GM18502 (cell line): ENCODE data around the gene SEMA4F.

Source experiments
- ATAC-seq: cut with Tn5 transposase; IDR thresholded peaks from one replicate; pipeline ENCODE4 v1.9.1; 2021; ENCODE audit warnings: mild to moderate bottlenecking; ENCODE audit not compliant: unreplicated experiment, poor library complexity

The SEMA4F gene

DNA sequence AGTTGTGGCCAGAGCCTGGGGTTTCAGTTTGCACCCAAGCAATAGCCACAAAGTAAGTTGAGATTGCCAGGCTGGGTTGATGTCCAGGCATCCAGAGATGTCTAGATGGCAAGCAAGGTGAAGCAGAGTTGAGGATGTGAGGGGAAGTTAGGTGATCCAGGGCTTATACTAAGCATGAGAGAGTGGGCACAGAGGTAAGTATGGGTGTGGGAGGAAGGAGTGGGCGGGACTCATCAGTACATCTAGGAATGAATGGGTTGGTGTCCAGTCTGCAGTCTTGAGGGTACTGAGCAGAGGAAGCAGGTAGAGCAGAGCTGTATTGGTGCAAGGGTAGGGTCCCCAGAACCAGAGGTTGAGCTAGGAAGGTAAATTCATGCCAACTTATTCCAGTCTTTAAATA lies 1.5 kb downstream of the SEMA4F start:
- ATAC-seq = no peak

DNA sequence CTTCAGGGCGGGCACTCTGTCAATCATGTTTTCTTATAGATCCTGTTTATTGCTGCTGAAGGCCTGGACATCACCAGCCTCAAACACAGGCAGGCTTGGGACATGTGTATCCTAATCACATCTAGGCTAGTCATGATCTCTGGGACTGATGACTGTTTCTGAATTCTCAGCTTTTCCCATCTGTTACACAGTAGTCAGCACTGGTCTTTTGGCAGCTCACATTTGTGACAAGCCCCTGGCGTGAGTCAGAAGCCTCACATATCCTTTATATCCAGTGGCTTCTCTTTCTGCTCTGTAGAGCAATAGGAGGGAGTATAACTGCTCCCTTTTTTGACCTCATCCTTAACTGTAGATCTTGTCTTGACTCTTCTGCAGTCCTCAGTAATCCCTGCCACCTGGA lies 4.5 kb downstream of the SEMA4F start:
- no peak for ATAC-seq

DNA sequence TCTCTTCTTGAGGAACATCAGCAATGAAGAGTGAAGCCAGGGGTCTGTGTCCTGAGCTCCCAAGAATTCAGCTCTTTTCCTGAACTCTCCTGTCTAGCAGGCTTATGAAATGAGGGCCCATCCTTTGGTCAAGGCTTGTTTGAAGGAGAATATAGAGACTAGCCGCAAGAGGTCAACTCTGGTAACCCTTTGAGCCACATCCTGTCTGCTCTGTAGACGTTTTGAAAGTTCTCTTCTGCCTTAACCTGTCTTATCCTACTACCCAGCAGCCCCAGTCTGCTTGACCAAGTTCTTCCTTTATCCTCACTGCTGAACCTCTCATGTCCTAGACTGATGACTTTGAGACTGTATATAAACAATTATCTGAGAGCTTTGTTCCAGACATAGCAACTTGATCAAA lies 5.4 kb downstream of the SEMA4F start:
- ATAC-seq = no peak

DNA sequence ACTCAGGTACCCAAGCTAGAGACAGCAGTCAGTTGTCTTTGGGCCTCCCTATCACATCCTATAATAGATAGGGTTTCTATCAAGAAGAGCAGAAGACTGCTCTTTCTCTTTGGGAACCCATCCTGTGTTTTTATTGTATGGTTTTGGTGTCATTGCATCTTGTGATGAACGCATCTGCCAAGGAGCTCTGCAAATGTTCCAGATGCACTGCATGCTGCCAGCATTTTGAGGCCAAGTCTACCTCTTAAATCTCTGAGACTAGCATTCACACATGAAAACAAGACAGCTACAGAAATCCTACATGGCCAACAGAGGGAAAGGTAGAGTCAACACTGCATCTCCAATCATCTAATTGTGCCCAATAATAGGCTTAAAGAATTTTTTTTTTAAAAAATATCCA lies 14.0 kb downstream of the SEMA4F start:
- no peak for ATAC-seq

DNA sequence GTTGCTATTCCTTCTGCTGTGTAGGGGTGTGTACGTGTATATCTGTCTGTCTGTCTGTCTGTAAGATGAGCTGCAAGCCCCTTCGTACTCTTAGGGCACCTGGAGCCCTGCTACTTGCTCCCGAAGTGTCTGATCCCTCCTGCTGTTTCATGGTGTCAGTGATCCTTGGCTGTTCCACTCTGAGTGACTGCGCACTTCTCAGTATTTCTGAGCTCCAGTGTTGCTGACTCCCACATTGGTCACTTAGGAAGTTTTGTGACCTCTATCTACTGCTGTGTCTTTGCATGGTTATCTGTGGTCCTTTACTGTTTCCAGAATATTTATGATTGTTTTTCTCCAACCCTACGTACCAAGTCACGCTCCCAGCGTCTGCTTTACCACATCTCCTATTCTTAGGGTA lies 16.2 kb downstream of the SEMA4F start:
- ATAC-seq = no peak

DNA sequence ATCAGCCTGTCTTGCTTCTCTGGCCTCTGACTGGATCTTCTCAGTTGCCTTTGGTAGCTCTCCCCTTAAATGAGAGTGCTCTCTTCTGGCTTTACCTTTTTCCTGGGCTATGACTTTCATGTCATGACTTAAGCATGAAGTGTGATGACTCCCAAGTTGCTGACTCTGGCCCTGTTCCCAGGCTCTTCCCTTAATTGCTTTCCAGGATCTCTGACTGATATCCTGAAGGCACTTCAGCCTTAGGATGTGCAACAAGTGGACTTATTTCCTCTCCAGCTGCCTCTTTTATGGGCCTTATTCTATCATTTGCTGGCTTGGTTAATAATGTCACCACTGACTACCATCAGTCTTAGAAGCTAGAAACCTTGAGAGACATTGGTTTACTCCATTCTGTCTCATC lies 17.4 kb downstream of the SEMA4F start:
- no peak for ATAC-seq

DNA sequence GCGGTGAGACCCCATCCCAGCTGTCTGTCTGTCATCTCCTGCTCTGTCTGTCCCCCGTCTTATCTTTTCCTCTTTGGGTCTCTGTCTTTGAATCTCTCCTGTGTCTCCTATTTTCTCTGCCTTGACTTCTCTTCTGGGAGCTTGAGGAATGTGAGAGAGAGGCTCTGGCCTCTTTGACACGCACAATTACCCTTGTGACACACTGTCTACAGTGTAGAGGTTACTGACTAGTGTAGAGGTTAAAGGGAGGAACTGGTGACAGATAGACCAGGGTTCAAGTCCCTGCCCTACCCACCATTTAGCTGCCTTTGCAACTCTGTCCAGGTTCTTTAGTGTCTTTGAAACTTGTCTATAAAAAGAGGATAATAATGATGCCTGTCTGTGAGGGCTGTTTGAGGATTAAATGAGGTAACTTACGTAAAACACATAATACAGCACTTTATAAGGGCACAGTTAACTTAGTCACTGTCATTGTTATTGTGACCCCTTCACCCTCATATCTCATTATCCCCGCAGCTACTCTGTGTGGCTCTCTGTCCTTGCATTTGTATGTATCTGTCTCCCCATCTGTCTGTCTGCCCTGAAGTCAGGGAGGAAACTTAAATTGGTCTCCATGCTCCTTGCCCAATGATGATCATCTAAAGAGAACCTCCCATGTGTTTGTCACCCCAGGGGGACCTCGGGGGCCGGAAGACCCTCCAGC lies 19.9 kb downstream of the SEMA4F start:
- no peak for ATAC-seq

DNA sequence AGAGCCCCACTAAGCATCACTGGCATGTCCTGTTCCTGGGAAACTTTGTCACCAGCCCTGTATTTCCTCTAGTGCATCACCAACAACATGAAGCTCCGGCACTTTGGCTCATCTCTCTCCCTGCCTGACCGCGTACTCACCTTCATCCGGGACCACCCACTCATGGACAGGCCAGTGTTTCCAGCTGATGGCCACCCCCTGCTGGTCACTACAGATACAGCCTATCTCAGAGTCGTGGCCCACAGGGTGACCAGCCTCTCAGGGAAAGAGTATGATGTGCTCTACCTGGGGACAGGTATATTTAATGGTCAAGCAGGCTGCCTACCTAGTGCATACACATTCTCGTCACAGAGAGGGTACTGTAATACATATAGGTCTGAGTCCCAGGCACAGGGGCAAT lies 21.0 kb downstream of the SEMA4F start:
- ATAC-seq = no peak

DNA sequence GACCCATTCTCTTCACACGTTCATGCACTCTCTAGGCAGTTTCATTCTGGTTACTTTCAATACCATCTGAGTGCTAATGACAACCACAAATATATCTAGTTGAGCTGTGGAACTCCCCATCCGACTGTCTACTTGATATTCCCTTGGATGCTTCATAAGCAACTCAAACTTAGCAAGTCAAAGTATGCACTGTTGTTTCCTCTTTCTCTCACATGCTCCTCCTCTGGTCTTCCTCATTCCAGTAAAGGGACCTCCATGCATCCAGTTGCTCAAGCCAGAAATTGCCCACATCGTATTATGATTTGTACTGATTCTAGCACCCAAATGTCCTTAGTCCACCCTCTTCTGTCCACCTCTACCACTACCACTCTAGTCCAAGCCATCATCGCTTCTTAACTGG lies 22.3 kb downstream of the SEMA4F start:
- ATAC-seq = no peak

DNA sequence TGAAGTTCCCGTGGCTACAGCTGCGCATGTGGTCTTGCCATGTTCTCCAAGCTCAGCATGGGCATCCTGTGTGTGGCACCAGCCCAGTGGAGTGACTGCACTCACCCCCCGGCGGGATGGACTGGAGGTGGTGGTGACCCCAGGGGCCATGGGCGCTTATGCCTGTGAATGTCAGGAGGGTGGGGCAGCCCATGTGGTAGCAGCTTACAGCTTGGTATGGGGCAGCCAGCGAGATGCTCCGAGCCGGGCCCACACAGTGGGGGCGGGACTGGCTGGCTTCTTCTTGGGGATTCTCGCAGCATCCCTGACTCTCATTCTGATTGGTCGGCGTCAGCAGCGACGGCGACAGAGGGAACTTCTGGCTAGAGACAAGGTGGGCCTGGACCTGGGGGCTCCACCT lies 25.6 kb downstream of the SEMA4F start:
- ATAC-seq = no peak

DNA sequence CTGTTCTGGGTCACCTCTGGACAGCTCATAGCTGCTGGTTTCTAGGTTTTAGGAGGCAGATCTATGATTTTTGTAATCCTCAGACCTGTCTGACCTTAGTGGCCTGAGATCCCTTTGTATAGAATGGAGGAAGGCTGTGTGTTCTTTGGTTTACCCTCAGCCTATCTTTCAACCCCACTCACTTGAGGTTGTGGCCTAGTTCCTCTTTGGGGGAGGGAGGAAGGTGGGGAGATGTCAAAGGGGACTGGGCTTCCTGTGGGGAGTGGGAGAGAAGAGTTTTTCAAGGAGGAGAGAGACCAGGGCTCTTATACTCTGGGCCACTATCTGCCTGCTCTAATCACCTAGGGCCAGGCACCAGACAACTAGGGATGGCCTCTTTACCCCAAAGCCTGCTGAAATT lies 28.5 kb downstream of the SEMA4F start:
- no peak for ATAC-seq

DNA sequence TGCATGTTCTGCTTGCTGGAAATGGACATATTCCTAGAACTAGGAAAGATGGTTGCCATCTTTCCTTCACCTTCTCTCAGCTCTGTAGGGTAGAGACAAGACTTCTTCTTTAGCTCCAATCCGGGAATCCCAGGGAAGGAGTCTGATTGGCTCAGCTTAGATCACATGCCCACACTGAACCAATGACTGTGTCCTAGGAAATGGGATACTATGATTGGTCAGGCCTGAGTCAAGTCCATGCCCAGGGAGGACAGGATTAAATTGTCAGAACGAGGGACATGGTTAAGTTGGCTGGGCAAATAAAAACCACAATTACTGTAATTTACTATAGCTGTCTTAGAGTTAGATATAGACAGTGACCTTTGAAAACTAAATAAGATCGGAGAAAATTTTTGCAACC lies 31.4 kb downstream of the SEMA4F start:
- no peak for ATAC-seq

DNA sequence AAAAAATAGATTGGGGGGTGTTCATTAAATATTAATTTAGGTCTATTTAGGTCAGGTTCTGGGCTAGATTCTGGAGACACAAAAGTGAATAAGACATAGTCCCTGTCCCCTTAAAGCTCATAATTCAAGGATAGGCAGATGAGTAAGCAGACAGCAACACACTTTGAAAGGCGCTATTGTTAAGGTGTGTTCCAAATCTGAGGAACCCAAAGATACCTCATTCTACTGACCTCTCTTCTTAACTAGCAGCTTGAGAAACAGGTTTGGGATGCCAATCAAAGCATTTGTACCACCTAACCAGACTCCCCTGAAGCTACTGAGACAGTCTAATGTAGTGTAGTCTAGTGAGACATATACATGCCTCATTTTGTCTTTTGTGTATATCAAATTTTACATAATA lies 34.8 kb downstream of the SEMA4F start:
- ATAC-seq = no peak

DNA sequence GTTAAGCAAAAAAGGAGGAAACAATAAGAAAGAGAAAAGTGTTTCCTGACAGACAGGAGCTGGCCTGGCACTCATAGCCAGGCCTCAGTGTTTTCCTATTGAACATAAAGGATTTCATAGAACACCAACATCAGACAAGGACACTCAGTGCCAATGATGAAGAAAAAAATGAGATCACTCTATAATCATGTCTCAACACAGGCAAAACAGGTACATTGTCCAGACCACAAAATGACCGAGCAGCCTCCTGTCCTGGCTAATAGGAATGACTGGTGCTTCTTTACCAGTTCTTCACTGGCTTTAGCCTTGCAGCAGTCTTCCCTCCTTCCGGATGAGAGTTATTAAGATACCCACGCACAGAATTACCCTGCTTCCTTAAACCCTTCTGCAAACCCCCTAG lies 35.6 kb downstream of the SEMA4F start:
- no peak for ATAC-seq

DNA sequence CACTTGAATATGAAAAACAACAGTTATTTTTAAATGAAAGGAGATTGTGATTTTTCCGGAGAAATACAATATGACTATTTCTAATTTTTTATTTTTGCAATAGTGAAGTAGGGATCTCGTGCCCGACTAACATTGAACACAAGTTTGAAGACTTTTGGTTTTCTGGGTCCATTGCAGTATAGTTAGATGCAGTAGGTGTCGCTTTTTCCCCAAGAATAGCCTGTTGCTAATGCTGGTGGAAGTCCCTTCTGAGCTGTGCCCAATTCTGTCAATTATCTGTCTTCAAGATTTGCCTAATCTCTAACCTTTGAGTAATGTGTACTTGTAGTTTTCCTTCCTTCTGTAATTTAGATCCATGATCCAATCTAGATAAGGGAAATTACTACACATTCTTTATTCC lies 36.5 kb downstream of the SEMA4F start:
- ATAC-seq = peak; percentile 78

DNA sequence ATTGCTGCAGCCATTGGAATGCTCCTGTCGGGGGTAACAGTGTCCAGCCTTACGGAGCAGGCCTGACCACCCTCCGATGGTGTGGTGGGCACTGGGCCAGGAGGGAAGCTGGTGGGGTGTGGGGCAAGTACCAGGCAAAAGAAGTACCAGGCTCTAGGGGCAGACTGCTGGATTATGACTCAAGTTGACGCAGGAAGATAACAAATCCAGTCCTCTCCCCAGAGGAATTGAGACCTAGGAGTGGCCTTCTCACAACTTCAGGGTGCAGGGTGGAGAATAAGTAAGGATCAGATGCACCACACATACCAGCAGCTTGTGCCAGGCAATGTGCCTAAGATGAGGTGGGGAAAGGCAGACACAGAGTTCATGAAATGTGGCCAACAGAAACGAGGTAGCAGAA lies 37.9 kb downstream of the SEMA4F start:
- no peak for ATAC-seq

DNA sequence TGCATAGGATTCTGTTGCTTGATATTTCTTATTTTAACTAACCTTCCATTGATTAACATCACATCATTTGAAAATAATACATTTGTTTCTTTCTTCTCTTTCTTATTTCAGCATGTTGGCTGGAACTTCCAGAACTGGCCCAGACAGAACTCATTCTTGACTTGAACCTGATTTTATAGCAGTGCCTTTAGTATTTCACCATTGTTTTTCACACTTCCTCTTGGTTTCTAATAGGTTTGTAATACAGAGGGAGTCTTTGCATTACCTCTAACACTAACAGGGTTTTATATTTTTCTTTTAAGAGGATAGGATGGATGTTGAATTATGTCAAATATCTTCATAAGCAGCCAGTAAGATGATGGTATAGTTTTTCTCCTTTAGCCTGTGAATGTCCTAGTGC lies 39.2 kb downstream of the SEMA4F start:
- no peak for ATAC-seq

DNA sequence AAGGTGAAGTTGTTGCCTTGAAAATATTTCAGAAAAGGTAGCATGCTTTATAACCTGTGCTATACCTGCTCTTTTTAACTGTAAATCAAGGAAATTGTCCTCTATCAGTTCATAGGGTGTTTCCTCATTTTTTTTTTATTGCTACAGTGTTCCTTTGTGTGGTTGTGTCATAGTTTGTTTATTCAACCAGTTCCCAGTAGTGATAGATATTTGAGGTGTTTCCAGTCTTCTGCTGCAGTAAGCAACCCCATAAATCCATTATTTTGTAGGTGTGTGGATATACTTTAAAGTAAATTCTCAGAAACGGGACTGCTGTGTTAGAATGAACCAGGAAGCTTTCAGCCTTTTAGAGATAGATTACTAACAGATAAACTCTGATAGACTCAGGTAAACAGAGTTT lies 39.6 kb downstream of the SEMA4F start:
- ATAC-seq = no peak

DNA sequence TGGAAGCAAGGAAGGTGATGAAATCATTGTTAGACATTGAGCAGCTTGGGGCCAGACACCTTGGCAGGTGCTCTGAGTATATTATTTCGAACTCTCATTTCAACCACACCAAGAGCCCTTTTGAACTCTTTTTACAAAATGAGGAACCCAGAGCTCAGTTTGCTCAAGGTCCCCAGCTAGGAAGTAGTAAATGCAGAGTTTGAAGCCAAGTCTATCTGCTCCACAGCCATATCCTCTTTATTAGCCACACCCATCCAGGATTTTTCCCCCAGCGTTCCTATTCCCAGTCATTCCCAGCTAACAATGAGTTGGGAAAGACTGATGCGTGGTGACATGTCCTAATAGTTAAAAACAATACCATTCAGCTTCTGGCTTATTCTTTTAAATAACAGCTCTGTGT lies 40.2 kb downstream of the SEMA4F start:
- ATAC-seq = no peak

DNA sequence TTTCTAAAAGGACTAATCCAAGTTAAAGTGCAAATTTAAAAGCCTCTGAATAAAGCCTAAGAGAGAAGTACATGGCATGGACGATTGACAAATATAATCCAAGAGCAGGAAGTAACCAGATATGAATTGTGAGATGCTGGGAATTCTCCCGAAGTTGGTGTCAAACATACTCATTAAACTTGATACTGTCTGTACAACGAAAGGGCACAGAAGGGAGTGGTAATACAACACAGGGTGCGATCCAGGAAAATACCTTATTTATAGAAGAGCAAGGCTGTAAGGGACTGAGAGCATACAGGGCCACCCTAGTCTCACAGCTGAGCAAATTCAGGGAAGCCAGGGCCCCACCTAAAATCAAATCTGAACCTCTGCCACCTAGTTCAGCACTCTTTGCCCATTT lies 41.6 kb downstream of the SEMA4F start:
- ATAC-seq = no peak

DNA sequence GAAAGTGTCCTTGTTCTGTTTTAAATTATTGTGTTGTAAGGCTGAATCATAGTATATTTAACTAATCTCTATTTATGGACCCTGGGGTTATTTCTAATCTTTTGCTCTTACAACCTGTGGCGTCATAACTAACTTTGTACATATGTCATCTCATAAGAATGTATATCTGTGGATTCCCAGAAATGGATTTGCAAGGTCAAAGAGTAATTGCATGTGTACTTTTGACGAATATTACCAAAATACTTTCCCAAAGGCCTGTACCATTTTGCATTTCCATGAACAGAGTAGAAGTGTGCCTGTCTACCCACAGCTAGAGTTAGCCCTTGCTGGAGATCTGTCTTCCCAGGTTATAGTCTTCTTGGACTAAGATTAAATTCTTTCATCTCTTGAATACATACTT lies 42.8 kb downstream of the SEMA4F start:
- ATAC-seq = no peak

DNA sequence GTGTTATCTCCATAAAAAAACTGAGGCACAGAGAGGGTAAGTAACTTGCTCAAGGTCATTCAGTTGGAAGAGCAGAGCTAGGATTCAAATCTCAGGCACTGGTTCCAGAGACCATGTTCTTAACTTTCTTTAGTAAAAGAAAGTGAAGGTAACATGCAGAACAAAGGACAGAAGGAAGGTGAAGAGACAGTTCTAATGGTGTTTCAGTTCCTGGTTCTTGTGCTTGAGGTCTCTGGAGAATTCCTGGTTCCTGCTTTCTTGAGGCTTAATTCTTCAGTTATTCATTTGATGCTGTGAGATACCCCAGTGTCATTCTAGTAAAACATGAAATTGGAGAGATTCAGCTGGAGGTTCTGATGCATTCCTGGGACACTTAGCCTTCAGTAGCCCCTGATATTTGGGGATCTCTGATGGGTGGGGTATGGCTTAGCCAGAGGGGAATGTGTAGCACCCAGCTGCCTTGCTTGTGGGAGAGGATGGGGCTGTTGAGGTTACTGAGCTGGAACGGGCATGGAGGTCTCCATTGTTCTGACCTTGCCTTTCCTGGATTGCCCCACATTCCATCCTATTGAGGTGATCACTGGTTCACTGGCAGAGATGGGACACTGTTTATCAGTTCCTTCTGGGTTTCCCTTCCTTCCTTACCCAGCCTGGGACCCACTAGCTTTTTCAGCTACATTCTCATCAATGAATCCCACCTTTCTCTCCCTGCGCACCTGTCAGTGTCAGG lies 46.8 kb downstream of the SEMA4F start:
- no peak for ATAC-seq
